ENCODE data around the gene SEMA4B.

GRCh38 chr15:90270502-90271150, 69.5 kb downstream of the SEMA4B start:
- TF ChIP-seq EZH2phosphoT487 (IDR thresholded peaks at IDR 0.05; ENCODE audit: low read depth), result no peak
- TF ChIP-seq CTCF (IDR thresholded peaks at IDR 0.05; ENCODE audit: low read depth, low read length), result no peak

All from OCI-LY3 (cell line).